Chondrocyte (in vitro differentiated cells): ENCODE data around the gene RFX8. TPM values are rescaled to one million over a fixed set of nuclear protein-coding genes. Genes with fewer than 3 reads are reported as not detected.

ENCODE experiments used
- DNase-seq: peaks from one replicate; pipeline ENCODE4 v3.0.0; 2021; ENCODE audit warnings: mixed read lengths, low spot score
- H3K27ac Mint-ChIP-seq: one replicate; pipeline ENCODE4 v1.8.0; 2021; ENCODE audit warnings: mild to moderate bottlenecking, moderate library complexity, mixed read lengths; ENCODE audit not compliant: unreplicated experiment
- H3K27me3 Mint-ChIP-seq: 2 replicates; pipeline ENCODE4 v1.8.0; 2021; ENCODE audit warnings: low read depth, mixed read lengths
- H3K36me3 Mint-ChIP-seq: 2 replicates; pipeline ENCODE4 v1.8.0; 2021; ENCODE audit warnings: low read depth, mixed read lengths
- H3K4me1 Mint-ChIP-seq: 2 replicates; pipeline ENCODE4 v1.8.0; 2021; ENCODE audit warnings: low read depth, mild to moderate bottlenecking, mixed read lengths
- H3K4me3 Mint-ChIP-seq: one replicate; pipeline ENCODE4 v1.8.0; 2021; ENCODE audit warnings: mild to moderate bottlenecking, moderate library complexity, mixed read lengths; ENCODE audit not compliant: unreplicated experiment
- H3K9me3 Mint-ChIP-seq: 2 replicates; pipeline ENCODE4 v1.8.0; 2021; ENCODE audit warnings: low read depth, mixed read lengths
- CTCF ChIP-seq: fragments of 200-600 bp; sonication (generic); IDR thresholded peaks from 2 replicates; pipeline ENCODE4 v1.5.0; 2021; ENCODE audit warnings: antibody characterized with exemption, mild to moderate bottlenecking, moderate library complexity
- total RNA-seq: library from RNA; stranded (reverse); gene quantifications from 3 replicates; pipeline ENCODE4 v1.2.1, GENCODE V29; 2021

Gene RFX8
- total RNA-seq, 1 donor from 2014 or later: not detected

GRCh38 chr2:101382442-101382841, 92.5 kb downstream of the RFX8 start:
- no peaks in the 10 kb centered on the region for H3K9me3 Mint-ChIP-seq
- peaks cover 5% of the 10 kb centered on the region for H3K4me1 Mint-ChIP-seq
- no peaks in the 10 kb centered on the region for H3K36me3 Mint-ChIP-seq
- H3K27ac Mint-ChIP-seq: no peak overlapping the region
- TF ChIP-seq CTCF: no peak
- no peak for DNase-seq
- peaks cover 35% of the 10 kb centered on the region for H3K27me3 Mint-ChIP-seq
- no peak overlapping the region for H3K4me3 Mint-ChIP-seq

- no peak for DNase-seq
- Mint-ChIP-seq H3K9me3 (no peaks in the 10 kb centered on the region), H3K27me3 (peaks cover 25% of the 10 kb centered on the region), H3K4me3 (no peak overlapping the region), H3K36me3 (no peaks in the 10 kb centered on the region), H3K4me1 (no peaks in the 10 kb centered on the region), H3K27ac (no peak overlapping the region)
- no peak for TF ChIP-seq CTCF
Observed at GRCh38 chr2:101380376-101380775, 94.5 kb downstream of the RFX8 start.

- Mint-ChIP-seq H3K4me1 (no peaks in the 10 kb centered on the region), H3K36me3 (no peaks in the 10 kb centered on the region), H3K27ac (no peak overlapping the region), H3K4me3 (no peak overlapping the region), H3K27me3 (peaks cover 16% of the 10 kb centered on the region), H3K9me3 (no peaks in the 10 kb centered on the region)
- TF ChIP-seq CTCF: no peak
- no peak for DNase-seq
Observed at GRCh38 chr2:101379091-101379490, 95.8 kb downstream of the RFX8 start.

GRCh38 chr2:101375653-101376052, 99.3 kb downstream of the RFX8 start:
- no peaks in the 10 kb centered on the region for H3K4me1 Mint-ChIP-seq
- H3K27me3 Mint-ChIP-seq: peaks cover 12% of the 10 kb centered on the region
- H3K27ac Mint-ChIP-seq: no peak overlapping the region
- no peaks in the 10 kb centered on the region for H3K36me3 Mint-ChIP-seq
- no peak for DNase-seq
- H3K4me3 Mint-ChIP-seq: no peak overlapping the region
- TF ChIP-seq CTCF: no peak
- no peaks in the 10 kb centered on the region for H3K9me3 Mint-ChIP-seq

GRCh38 chr2:101374821-101375561, 99.9 kb downstream of the RFX8 start:
- TF ChIP-seq CTCF: no peak
- Mint-ChIP-seq H3K36me3 (no peaks in the 10 kb centered on the region), H3K27me3 (peaks cover 12% of the 10 kb centered on the region), H3K27ac (no peak overlapping the region), H3K4me1 (no peaks in the 10 kb centered on the region), H3K4me3 (no peak overlapping the region), H3K9me3 (no peaks in the 10 kb centered on the region)
- no peak for DNase-seq
